ENCODE measurements around the gene MMP3.

DNA sequence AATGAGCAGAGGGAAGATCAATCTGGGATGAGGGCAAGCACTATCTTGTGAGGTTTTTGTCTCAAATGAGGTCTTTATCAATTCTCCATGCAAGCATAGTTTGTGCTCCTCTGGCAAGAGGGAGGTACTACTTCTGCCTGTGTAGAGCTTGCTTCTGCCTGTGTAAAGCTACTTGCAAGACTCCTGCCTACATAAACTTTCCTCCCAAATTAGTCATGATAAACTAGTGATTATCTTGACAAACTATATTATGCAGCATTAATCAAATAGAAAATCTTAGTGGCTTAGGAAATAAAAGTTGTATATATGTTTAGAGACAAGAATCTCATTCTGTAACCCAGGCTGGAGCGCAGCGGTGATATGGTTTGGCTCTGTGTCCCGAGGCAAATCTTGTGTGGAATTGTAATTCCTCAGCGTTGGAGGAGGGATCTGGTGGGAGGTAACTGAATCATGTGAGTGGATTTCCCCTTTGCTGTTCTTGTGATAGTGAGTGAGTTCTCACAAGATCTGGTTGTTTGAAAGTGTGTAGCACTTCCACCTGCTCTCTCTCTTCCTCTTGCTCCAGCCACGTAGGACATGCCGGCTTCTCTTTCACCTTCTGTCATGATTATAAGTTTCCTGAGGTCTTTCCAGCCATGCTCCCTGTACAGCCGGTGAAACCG lies 54.9 kb downstream of the MMP3 start:
- TF ChIP-seq CREB5 (CRISPR knock-in tag; IDR thresholded peaks at IDR 0.05; ENCODE audit: low read depth) (no peak), ZC3H10 (CRISPR knock-in tag; IDR thresholded peaks at IDR 0.05) (no peak), ARNTL (CRISPR knock-in tag; IDR thresholded peaks at IDR 0.05; ENCODE audit: borderline replicate concordance, low read depth) (no peak), ZNF565 (CRISPR knock-in tag; conservative IDR thresholded peaks at IDR 0.05; ENCODE audit: low read depth) (no peak)

Data from SK-N-SH treated with all-trans-retinoic acid at 6 μM for 48 hours (cell line).